K562 (cell line): ENCODE results near the gene ZNF490. TPM values are rescaled to one million over a fixed set of nuclear protein-coding genes. Genes with fewer than 3 reads are reported as not detected.

ENCODE experiments used
- BDP1 ChIP-seq: IDR thresholded peaks from 3 replicates; pipeline ENCODE4 v1.6.1; 2011; ENCODE audit not compliant: insufficient read length, insufficient read depth
- ETV1 ChIP-seq: fragments of 450-650 bp; conservative IDR thresholded peaks from 2 replicates; pipeline ENCODE4 v1.6.1; 2016; ENCODE audit warnings: missing genetic modification characterization, control low read depth, low read depth, missing compliant biosample characterization
- HOXB6 ChIP-seq: fragments of 250-450 bp; sonication (Bioruptor Pico); IDR thresholded peaks from 2 replicates; pipeline ENCODE4 v1.5.1; 2022; ENCODE audit warnings: mild to moderate bottlenecking, borderline replicate concordance
- IRF2 ChIP-seq: sonication (generic); formaldehyde crosslinking; IDR thresholded peaks from 2 replicates; pipeline ENCODE4 v1.8.1; 2022; ENCODE audit warnings: mild to moderate bottlenecking, missing genetic modification reagents
- KLF13 ChIP-seq: fragments of 450-650 bp; IDR thresholded peaks from 2 replicates; pipeline ENCODE4 v1.6.1; 2016; ENCODE audit warnings: missing genetic modification characterization, low read depth, mild to moderate bottlenecking, missing compliant biosample characterization, moderate library complexity, borderline replicate concordance
- MEIS2 ChIP-seq: fragments of 450-650 bp; IDR thresholded peaks from 2 replicates; pipeline ENCODE4 v1.6.1; 2014; ENCODE audit warnings: mild to moderate bottlenecking; ENCODE audit not compliant: partially characterized antibody
- NR2F6 ChIP-seq: fragments of 450-650 bp; formaldehyde crosslinking; IDR thresholded peaks from 2 replicates; pipeline ENCODE4 v1.4.0; 2020; ENCODE audit warnings: mild to moderate bottlenecking
- POLR3G ChIP-seq: IDR thresholded peaks from 2 replicates; pipeline ENCODE4 v1.6.1; 2011; ENCODE audit not compliant: insufficient read length, insufficient replicate concordance; ENCODE audit errors: extremely low read depth
- RUNX1 ChIP-seq: sonication (generic); IDR thresholded peaks from 2 replicates; pipeline ENCODE4 v1.6.1; 2016; ENCODE audit warnings: antibody characterized with exemption, low read depth
- SIRT6 ChIP-seq: IDR thresholded peaks from one replicate; pipeline ENCODE4 v1.6.1; 2012; ENCODE audit warnings: low read depth, mild to moderate bottlenecking, control low read depth, inconsistent platforms, low read length, moderate library complexity
- SLC30A9 ChIP-seq: fragments of 250-450 bp; sonication (Bioruptor Pico); IDR thresholded peaks from 2 replicates; pipeline ENCODE4 v1.8.0; 2022; ENCODE audit warnings: mild to moderate bottlenecking, moderate library complexity
- SMARCE1 ChIP-seq: fragments of 450-650 bp; IDR thresholded peaks from 2 replicates; pipeline ENCODE4 v1.7.1; 2016; ENCODE audit warnings: mild to moderate bottlenecking
- TCF7L2 ChIP-seq: fragments of 150-350 bp; IDR thresholded peaks from 2 replicates; pipeline ENCODE4 v1.6.1; 2016; ENCODE audit warnings: low read depth, mild to moderate bottlenecking, low read length, moderate library complexity
- XRCC5 ChIP-seq: fragments of 200-400 bp; formaldehyde crosslinking; IDR thresholded peaks from 2 replicates; pipeline ENCODE4 v1.6.1; 2017; ENCODE audit warnings: low read depth, mild to moderate bottlenecking, low read length
- ZKSCAN3 ChIP-seq: fragments of 250-450 bp; sonication (Bioruptor Pico); IDR thresholded peaks from 2 replicates; pipeline ENCODE4 v1.4.0; 2020
- ZNF133 ChIP-seq: fragments of 250-450 bp; sonication (Bioruptor Pico); IDR thresholded peaks from 2 replicates; pipeline ENCODE4 v1.4.0; 2020; ENCODE audit warnings: mild to moderate bottlenecking
- polyA plus RNA-seq, 8 experiments: library from polyadenylated mRNA; depleted of rRNA in 4 of 8; stranded (reverse) in 5 of 8; unstranded in 3 of 8; fragments of >200 nt; fragmentation: Nextera tagmentation in 2 of 8; fragmentation: Illumina TruSeq in 1 of 8; extraction: Ambion mirVana in 2 of 8; extraction: Trizol in 1 of 8; gene quantifications; 2 replicates each; pipeline versions ENCODE4 v1.2.1 to v1.2.3, GENCODE V29; 2011 to 2014; ENCODE audit warnings: inconsistent platforms in 1 of 8, missing spikeins in 1 of 8
- total RNA-seq, 7 experiments: library from RNA; depleted of rRNA in 6 of 7; stranded (reverse); fragments of >200 nt in 6 of 7; fragmentation: Illumina TruSeq in 2 of 7; extraction: Trizol in 2 of 7; gene quantifications; 2 replicates each; pipeline versions ENCODE4 v1.2.1 to v1.2.3, GENCODE V29; 2011 to 2021; ENCODE audit warnings: low replicate concordance in 1 of 7
- TF ChIP-seq, protein P1 (sequence below), 2 experiments: IDR thresholded peaks in 1 of 2; conservative IDR thresholded peaks in 1 of 2; 2 replicates each; pipeline ENCODE4 v1.6.1; 2016; ENCODE audit warnings: low read depth in 2 of 2, mild to moderate bottlenecking in 1 of 2, missing compliant biosample characterization in 1 of 2, missing genetic modification characterization in 1 of 2, moderate library complexity in 1 of 2
- TF ChIP-seq, protein P2 (sequence below): fragments of 250-450 bp; sonication (Bioruptor Pico); IDR thresholded peaks from 2 replicates; pipeline ENCODE4 v1.4.0; 2020; ENCODE audit warnings: mild to moderate bottlenecking, moderate library complexity, borderline replicate concordance
- TF ChIP-seq, protein P3 (sequence below): sonication (generic); formaldehyde crosslinking; IDR thresholded peaks from 2 replicates; pipeline ENCODE4 v1.9.0; 2022; ENCODE audit warnings: mild to moderate bottlenecking, missing genetic modification reagents

The ZNF490 gene
- total and polyA plus RNA-seq, 9 of the 15 experiments (the other 6 are each of a cell fraction or from before 2014, with no cell fraction given), result 0.90 to 8.3 (median 4.4) TPM

- peak; percentile 73 for TF ChIP-seq MEIS2
- no peak for TF ChIP-seq ZKSCAN3 (CRISPR knock-in tag)
- no peak for TF ChIP-seq TCF7L2
- peak; percentile 93 for TF ChIP-seq XRCC5
- no peak for TF ChIP-seq HOXB6 (CRISPR knock-in tag)
- TF ChIP-seq, protein P1, sequence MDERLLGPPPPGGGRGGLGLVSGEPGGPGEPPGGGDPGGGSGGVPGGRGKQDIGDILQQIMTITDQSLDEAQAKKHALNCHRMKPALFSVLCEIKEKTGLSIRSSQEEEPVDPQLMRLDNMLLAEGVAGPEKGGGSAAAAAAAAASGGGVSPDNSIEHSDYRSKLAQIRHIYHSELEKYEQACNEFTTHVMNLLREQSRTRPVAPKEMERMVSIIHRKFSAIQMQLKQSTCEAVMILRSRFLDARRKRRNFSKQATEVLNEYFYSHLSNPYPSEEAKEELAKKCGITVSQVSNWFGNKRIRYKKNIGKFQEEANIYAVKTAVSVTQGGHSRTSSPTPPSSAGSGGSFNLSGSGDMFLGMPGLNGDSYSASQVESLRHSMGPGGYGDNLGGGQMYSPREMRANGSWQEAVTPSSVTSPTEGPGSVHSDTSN (CRISPR knock-in tag; IDR thresholded peaks at IDR 0.05; ENCODE audit: low read depth), result 0 out of 2 replicates have a peak, but pooled peaks have one; percentile 2
- TF ChIP-seq, protein P1 (tag; conservative IDR thresholded peaks at IDR 0.05; ENCODE audit: low read depth), result peak; percentile 65
- no peak for TF ChIP-seq RUNX1
- no peak for TF ChIP-seq ZNF133 (CRISPR knock-in tag)
- peak; percentile 66; the same call in 1 of the 2 replicates for TF ChIP-seq KLF13 (tag)
- TF ChIP-seq, protein P2, sequence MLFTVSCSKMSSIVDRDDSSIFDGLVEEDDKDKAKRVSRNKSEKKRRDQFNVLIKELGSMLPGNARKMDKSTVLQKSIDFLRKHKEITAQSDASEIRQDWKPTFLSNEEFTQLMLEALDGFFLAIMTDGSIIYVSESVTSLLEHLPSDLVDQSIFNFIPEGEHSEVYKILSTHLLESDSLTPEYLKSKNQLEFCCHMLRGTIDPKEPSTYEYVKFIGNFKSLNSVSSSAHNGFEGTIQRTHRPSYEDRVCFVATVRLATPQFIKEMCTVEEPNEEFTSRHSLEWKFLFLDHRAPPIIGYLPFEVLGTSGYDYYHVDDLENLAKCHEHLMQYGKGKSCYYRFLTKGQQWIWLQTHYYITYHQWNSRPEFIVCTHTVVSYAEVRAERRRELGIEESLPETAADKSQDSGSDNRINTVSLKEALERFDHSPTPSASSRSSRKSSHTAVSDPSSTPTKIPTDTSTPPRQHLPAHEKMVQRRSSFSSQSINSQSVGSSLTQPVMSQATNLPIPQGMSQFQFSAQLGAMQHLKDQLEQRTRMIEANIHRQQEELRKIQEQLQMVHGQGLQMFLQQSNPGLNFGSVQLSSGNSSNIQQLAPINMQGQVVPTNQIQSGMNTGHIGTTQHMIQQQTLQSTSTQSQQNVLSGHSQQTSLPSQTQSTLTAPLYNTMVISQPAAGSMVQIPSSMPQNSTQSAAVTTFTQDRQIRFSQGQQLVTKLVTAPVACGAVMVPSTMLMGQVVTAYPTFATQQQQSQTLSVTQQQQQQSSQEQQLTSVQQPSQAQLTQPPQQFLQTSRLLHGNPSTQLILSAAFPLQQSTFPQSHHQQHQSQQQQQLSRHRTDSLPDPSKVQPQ (CRISPR knock-in tag), result no peak
- TF ChIP-seq IRF2 (CRISPR knock-in tag), result no peak
- TF ChIP-seq BDP1, result no peak
- no peak for TF ChIP-seq POLR3G
- TF ChIP-seq ETV1 (tag), result peak; percentile 89
- TF ChIP-seq NR2F6 (CRISPR knock-in tag), result no peak
- TF ChIP-seq, protein P3, sequence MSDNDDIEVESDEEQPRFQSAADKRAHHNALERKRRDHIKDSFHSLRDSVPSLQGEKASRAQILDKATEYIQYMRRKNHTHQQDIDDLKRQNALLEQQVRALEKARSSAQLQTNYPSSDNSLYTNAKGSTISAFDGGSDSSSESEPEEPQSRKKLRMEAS, result peak; percentile 48; the same call in 1 of the 2 replicates
- TF ChIP-seq SLC30A9 (CRISPR knock-in tag), result no peak
- no peak for TF ChIP-seq SIRT6
- no peak for TF ChIP-seq SMARCE1
These were observed at the start of gene ZNF490, which contains the start of gene ZNF791 (continued) for GRCh38 chr19:12610540-12611360.
